HG02870 (cell line): Measurements from ENCODE around the gene F12.
"Not testable (repeated sequence)": the region's sequence is repeated elsewhere in the genome, so short reads cannot be mapped to it uniquely, and the experiment has no call there.

Source experiments
- ATAC-seq: cut with Tn5 transposase; IDR thresholded peaks from one replicate; pipeline ENCODE4 v1.9.1; 2021; ENCODE audit warnings: mild to moderate bottlenecking, moderate library complexity; ENCODE audit not compliant: unreplicated experiment

The F12 gene

DNA sequence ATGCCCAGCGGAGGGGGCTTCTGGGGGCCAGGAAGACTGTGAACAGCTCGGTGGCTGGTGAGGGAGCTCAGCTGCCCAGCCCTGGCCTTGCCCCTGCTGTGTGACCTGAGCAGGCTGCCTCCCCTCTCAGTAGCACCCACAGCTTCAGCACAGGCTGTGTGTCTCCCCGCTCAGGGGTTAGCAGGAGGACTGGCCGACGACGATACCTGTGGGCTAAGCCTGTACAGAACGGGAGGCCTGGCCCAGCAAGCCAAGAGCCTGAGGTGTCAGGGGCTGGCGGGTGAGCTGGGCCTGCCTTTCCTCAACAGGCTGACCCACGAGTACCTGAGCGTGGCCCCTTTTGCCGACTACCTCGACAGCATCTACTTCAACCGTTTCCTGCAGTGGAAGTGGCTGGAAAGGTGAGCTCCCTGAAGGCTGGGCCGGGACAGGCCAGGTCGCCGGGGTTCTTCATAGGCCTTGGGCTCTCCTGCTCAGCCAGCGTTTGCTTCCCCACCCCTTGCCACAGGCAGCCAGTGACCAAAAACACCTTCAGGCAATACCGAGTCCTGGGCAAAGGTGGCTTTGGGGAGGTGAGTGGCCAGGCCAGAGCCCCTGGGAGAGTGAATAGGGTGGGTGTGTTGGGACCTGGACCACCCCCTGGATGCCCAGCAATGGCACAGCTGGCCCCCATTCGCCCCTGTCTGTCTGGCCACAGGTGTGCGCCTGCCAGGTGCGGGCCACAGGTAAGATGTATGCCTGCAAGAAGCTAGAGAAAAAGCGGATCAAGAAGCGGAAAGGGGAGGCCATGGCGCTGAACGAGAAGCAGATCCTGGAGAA, 23.7 kb upstream of the F12 start:
- no peak for ATAC-seq

DNA sequence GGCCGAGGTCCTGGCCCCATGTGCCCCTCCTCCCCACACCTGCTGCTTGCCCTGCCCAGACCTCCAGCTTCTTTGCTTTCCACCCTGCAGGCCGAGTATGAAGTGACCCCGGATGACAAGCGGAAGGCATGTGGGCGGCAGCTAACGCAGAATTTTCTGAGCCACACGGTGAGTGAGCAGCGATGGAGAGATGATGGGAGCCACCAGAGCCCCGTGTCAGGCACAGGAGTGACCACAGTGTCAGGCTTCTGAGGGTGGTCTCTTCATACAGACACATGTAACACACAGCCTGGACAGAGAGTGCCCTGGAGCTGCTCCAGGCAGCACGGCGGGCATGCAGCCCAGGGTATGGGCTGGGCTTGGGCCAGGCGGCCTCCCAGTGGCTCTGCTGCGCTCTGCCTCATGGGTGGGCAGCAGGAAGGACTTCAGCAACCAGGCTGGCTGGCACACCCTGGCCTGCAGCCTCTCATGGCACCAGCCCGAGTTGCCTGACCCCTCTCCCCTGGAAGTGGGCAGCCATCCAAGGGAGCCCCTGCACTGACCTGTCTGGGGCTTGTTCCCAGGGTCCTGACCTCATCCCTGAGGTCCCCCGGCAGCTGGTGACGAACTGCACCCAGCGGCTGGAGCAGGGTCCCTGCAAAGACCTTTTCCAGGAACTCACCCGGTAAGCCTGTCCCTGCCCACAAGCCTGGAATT, 22.9 kb upstream of the F12 start:
- ATAC-seq = no peak

DNA sequence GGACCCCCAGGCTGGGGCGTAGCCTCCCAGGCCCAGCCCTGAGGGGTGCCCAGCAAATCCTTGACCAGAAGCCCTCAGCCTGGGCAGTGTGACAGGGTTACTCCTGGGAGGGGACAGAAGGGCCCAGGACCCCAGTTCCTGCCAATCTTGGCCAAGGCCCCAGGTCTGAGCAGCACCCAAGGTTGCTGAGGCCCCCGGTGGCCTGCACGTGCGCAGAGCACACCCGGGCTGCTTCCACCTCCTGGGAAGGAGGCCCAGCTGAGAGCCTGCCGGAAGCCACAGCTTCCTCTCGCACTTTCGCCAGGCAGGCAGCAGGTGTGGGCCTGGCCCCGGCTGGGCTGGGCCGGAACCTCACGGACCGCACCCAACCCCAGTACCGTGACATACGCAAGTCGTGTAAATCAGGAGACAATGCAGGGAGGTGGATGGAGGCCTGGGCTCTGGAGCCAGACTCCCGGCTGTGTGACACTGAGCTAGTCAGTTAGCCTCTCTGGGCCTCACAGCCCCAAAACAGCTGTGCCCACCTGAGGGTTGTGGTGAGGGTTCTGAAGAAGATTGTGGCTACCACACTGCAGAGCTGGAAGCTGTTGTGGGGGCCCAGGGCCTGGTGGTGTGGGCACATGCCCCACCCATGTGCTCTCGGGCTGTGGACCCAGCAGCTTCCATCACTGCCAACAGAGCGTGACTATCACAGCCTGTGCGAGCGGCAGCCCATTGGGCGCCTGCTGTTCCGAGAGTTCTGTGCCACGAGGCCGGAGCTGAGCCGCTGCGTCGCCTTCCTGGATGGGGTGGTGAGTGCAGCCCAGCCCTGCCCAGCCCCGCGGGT, 22.2 kb upstream of the F12 start:
- peak; percentile 35 for ATAC-seq

DNA sequence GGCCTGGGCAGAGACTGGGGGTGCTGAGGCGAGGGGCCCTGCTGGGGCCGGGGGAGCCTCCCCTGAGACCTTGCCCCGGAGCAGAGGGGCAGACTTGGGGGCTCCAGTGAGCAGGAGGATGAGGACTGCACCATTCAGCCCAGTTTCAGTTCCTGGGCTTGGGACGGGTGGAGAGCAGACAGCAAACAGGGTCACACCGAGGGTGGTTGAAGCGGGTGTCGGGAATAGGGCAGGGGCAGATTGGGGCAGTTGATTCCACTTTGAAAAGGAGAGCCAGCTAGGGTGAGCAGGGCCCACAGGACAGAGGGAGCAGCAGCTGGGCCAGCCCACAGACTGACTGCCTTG, 21.6 kb upstream of the F12 start:
- no peak for ATAC-seq

DNA sequence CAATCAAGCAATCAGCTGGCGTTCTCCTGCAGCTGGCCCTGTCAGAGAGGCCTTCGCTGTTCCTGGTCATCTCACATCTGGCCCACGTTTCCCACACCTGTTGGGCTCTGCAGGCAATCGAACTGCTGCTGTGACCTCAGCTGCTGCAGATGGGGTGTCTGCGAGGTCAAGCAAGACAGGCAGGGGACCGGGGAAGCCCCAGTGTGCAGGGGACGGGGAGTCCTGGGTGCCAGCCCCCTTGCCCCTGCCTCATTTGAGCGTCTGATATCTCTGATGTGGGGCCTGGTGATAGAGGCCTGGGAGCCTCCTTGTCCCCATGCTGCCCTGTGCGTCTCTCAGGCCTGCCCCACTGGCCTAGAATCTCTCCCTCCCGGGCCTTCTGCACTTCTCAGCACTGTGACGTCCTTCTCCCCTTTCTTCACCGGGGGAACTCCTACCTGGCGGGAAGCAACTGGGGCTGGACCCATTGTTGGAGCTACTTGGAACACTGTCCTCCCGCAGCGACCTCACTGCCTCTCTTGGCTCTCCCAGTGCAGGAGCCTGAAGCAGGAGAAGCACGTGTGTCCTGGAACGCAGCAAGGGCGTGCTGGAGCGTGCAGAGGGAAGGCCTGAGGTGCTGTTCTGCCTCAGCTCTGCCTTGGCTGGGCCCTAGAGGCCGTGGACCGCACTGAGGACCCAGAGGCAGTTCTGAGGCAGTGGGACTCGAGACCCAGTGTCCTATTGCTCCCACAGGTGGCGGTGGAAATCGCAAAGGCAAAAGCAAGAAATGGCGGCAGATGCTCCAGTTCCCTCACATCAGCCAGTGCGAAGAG, 21.0 kb upstream of the F12 start:
- no peak for ATAC-seq

DNA sequence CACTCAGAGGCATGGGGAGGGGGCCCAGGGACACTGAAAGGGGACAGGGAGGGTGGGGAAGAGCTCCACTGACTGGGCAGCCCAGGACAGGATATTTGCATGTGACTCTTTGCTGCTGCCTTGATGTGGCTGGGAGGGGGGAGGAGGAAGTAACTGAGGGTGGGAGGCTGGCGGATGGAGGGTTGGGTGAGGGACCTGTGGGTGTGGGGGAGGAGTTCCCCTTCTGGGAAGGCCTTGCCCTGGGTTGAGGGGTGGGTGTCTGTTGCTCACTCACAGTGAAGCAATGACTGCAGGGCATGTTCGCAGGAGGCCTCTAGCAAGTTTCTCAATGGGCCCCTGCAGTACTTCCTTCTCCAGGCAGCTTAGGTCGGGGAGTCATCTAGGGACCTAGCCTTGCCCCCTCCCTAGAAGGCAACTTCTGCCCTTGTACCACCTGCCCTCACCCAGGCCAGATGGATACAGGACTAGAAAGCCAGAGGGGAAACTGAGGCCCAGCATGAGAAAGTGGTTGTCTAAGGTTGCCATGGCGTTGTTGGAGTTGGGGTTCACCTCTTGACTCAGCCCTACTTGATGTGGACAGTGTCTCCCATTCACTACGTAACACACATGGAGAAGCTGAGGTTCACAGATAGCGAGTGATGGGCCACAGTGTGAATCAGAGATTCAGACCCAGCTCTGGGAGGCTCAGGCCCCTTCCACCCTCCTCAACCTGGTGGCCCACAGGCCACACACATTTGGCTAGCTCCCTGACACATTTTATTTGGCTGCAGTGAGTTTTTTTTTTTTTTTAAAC, 20.1 kb upstream of the F12 start:
- ATAC-seq = no peak

DNA sequence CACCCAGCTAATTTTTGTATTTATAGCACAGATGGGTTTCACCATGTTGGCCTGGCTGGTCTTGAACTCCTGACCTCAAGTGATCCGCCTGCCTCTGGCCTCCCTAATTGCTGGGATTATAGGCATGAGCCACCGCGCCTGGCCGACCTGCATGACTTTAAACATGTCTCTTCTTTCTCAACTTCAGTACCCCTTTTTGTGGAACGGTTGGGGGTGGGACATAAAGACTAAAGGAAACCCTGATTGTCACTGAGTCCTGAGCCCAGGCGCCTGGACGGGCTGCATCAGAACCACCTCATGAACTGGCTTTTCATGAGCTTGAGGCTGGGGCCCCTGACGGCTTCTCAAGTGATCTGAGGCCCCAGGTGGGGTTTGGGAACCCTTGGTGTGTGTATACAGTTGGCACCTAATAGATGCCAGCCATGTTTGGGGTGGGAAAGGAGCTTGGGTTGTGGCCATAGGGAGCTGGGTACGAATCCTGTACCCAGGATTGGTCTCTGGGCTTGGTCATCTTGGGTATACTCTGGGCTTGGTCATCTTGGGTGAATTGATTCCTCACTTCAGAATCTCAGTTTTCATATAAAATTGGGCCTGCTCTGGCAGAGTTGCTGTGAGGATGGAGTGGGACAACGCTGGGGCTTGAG, 19.3 kb upstream of the F12 start:
- ATAC-seq = no peak

DNA sequence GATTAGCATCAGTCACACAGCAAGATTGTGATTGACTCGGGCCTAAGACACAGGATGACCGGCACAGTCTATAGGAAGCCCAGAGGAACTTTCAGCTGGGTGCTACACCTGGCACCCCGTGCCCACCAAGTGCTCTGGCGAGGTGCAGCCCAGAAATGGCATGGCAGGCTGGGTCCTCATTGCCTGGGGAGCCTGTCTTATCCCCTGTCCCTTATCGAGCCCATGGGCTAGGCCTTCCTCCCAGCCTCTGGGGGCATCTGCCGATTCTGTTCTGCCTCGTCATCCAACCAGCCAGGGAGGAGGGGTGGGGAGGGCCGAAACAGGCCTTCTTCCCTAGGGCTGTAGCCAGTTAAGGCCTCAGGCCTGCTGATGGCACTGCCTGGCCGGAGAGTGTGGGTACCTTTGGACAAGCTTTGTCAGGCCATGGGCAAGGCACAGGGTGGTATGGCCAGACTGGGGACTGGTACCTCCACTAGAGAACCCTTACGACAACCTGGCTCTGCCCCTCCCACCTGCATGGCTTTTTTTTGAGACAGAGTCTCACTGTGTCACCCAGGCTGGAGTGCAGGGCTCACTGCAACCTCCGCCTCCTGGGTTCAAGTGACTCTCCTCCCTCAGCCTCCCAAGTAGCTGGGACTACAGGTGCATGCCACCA, 18.7 kb upstream of the F12 start:
- no peak for ATAC-seq

DNA sequence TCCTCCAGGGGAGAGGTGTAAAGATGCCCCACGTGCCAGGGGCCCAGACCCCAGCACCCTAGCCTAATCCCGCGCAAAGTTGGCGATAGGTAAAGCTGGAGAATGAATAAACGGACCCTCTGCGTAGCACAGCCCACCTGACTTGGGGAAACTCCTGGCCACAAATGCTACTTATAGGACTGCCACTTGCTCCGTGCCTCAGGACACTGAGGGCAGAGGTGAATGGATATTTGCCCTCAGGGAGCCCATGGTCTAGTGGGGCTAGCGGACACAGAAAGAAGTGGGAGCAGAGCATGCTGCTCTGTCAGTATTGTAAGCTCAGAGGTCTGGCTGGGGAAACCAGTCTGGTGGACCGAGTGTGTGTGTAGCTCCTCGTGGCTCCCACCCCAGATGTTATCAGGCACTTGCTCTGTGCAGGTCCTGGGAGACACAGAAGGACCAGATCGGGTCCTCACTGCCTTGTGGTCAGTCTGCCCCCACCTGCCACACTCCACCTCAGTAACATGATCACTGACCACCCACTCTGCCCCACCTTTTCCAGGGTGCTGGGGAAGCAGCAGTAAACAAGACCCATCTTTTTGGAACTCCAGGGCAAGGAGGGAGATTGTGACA, 18.0 kb upstream of the F12 start:
- ATAC-seq = no peak

DNA sequence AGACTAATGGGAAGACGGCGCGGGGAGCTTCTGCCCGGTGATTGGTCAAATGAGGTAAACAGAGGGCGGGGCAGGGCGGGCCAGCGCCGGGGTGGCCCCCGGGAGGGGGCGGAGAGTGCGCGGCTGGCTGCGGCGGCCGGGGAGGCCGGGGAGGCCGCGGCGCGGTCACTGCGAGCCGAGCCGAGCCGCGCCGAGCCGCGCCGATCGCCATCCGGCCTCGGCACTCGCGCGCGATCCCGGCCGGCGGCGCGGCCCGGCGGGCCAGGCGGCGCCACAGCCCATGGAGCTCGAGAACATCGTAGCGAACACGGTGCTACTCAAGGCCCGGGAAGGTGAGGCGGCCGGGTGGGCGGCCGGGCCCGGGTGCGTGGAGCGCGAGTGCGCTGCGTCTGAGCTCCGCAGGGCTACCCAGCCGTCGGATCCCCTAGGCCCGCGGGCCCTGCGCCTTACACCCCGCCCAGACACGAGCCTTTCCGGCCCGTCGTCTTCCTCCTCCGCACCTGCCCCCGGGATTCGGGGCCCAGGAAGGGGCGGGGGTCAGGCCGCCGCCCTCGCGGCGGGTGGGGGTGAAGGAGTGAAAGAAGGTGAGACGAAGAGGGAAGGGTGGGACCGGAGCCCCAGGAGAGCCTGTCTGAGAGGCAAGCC, 17.3 kb upstream of the F12 start, which contains the start of gene GRK6:
GRK6 (plus strand) TSS at position 111 of the 645 bp plus-strand sequence; CDS start at position 281, 170 bp downstream.
- ATAC-seq = no peak

DNA sequence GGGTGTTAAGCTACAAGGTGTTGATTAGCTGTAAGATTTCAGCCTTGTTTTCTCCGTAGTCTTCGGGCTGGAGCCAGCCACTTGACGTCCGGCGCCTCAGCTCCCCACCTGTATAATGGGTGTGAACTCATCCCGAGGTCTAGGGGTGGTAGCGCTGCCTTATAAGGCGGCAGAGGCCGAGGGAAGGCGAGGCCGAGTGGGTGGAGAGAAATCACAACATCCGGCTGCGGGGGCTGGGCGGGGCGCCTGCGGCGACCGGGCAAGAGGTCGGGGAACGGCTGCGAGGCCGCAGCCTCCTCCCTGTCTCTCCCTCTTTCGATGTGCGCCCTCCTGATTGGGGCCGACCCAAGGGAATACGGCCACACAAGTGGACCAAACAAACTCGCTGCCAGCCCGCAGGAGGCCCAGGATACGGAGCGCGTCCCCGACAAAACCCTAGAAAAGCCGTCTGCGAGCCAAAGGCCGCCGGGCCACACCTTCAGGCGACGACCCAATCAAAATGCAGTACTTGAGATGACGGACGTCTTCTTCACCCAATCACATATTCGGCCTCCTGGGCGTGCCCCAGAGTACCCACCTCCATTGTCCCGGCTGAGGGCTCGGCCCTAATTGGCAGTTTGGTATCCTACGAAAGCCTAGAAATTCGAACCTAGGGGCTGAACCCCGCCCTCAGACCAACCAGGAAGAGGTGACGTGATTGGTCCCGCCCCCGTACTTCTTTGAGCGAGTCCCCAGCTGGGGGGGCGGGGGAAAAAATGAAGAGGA, 16.6 kb upstream of the F12 start:
- peak; percentile 79 for ATAC-seq

DNA sequence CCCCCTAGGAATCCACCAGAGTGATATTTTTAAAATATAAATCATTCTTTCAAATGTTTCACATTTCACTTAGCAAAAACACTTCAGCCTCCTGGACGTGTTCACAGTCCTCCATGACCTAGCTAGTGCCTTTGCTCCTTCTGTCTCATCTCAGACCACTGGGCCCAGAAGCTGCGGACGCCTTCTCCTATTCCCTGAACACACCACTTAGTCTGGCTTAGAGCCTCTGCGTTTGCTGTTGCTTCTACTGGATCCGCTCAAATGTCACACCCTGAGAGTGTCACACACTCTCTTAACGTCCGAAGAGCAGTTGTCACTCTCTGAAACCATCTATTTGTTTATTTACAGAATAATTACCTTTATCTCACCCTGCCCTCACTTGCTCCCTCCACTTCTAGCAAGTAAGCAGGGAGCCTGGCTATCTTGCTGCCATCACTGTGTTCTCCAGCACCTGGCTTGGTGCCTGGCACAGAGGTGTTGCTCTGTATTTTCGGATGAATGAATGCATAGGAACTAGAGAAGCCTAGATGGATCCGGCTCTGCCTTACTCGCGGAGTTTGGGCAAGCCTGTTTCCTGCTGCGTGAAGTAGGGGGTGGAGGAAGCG, 15.9 kb upstream of the F12 start:
- ATAC-seq = no peak

DNA sequence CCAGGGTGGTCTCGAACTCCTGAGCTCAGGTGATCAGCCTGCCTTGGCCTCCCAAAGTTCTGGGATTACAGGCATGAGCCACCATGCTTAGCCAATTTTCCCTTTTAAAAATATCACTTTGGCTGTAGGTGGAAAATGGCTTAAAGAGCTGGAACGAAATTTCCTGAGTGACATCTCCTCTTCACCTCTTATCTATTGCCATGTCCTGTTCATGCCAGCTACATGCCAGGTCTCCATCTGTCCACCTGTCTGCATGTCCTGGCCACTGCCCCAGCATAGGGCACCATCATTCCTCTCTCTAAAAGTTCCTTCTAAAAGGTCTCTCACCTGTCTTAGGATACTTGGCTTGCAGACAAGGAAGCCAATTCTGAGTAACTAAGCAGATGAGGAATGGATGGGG, 14.3 kb upstream of the F12 start:
- ATAC-seq = no peak

DNA sequence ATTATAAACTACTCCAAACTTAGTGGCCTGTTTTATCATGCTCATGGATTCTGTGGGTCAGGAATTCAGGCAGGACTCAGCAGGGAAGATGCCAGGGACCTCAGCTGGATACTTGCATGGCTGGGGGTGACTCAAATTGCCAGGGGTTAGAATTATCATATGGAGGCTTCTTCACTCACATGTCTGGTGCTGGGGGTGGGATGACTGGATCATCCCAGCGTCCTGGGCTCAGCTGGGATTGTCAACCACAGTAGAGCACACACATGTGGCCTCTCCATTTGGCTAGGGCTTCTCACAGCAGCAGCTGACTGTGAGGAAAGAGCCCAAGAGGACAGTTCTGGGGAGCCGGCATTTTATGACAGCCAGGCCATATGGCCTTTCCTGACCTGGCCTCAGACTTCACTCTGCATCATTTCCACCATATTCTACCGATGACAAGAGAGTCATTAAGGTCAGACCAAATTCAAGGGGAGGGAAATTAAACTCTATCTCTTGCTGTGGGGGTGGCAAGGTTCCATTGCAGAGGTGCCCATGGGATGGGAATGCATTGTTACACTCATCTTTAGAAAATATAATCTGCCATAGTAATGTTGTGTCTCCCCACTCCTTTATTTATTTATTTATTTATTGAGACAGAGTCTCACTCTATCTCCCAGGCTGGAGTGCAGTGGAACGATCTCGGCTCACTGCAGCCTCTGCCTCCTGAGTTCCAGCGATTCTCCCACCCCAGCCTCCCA, 11.9 kb upstream of the F12 start:
- ATAC-seq = no peak

DNA sequence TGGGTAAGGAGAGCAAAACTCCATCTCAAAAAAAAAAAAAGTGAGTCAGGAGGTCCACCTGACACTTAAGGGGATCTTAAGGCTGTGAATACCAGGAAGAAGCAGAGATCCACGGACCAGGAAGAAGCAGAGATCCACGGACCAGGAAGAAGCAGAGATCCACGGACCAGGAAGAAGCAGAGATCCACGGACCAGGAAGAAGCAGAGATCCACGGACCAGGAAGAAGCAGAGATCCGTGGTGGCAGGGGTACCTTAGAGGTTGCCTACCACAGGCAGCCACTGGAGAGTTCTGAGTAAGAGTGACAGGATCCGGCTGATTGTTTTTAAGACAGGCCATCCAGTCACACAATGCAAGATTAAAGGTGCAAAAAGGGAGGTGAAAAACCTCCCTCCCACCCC, 11.1 kb upstream of the F12 start:
- not testable (repeated sequence) for ATAC-seq

DNA sequence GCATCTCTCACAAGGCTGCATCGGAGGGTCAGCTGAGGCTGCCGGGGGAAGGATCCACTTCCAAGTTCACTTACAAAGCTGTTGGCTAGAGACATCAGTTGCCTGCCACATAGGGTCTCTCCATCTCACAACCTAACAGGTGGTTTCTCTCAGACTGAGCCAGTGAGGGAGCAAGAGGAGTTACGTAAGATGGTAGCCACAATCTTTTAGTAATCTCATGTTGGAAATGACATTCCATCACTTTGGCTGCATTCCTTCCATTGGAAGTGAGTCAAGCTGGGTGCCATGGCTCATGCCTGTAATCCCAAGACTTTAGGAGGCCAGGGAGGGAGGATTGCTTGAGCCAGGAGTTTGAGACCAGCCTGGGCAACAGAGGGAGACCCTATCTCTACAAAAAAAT, 9.7 kb upstream of the F12 start:
- no peak for ATAC-seq
